DMS 273 (cell line): ENCODE data around the gene VTI1B.

Experiments
- DNase-seq: peaks from one replicate; lab custom pipeline; 2025; ENCODE audit not compliant: unreplicated experiment; lab: John Stamatoyannopoulos, UW

The VTI1B gene

DNA sequence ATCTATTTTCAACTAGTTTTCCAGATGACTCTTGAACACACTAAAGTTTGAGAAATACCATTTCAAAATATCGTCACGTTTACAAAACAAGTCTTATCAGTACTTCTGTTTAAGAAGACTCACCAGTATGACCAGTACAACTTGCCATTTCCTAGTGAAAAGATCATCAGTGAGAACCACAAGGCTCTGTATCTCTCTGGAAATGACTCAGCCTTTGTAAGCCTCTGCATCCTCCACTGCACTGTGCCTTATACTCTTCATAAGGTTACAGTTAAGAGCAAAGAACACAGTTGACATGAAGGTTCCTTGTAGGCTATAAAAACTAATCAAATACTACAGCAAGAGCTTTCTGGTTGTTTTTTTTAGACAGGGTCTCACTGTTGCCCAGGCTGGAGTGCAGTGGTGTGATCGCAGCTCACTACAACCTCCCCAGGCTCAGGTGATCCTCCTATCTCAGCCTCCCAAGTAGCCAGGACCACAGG is 5.7 kb upstream of the VTI1B start:
- DNase-seq: no peak

DNA sequence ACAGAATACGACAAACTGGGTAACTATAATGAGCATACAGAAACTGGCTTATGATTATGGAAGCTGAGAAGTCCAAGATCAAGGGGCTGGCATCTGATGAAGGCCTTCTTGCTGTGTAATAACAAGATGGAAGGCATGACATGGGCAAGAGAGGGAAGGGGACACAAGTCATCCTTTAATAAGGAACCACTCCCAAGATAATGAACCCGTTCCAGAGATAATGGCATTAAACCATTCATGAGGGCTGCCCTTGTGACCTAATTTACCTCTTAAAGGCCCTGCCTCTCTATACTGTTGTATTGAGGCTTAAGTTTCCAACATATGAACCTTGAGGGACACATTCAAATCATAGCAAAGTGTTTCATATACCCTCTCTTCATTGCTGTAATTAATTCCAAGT is 4.6 kb upstream of the VTI1B start:
- DNase-seq: no peak

DNA sequence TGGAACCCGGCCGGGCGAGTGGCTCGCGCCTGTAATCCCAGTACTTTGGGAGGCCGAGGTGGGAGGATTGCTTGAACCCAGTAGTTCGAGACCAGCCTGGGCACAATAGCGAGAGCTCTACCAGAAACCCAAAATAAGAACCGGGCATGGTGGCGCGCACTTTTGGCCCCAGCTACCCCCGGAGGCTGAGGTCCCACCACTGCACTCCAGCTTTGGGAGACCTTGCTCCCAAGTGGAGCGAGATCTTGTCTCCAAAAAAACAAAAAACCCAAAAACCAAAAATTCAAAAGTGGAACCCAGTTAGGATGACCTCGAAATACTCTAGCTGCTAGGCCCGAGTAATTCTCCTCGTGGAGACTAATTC is 769 bp upstream of the VTI1B start:
- DNase-seq: peak; percentile 35

DNA sequence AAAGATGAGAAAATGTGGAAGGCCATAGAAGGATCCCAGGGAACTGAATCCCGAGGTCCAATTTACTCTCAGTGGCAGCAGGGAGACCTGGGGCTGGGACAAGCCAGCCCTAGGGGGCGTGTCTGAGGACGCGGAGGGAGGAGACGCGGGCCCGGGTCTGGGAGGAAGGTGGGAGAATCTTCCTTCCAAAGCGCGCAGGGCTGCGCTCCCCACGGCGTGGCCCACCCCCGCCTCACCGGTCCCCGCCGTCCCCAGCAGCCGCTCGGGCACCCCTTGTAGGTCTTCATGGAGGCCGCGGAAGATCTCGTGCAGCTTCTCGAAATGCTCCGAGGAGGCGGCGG is 323 bp downstream of the VTI1B start:
- DNase-seq: peak; percentile 92

DNA sequence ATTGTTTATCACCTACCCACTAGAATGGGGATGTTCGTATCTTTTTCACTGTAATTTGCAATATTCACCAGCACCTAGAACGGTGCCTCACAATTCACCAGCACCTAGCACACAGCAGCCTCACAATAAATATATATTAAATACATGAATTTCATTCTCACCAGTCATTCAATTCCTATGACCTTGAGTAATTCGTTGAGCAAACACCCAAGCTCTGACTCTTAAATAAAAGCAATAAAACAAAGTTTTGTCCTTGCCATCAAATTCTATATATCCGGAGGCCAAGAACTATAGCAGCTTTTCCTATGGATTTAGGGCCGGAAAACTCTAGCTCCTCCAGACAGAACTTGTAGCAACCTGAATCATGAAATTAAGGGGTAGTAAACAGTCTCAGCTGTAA is 981 bp downstream of the VTI1B start:
- DNase-seq: no peak

DNA sequence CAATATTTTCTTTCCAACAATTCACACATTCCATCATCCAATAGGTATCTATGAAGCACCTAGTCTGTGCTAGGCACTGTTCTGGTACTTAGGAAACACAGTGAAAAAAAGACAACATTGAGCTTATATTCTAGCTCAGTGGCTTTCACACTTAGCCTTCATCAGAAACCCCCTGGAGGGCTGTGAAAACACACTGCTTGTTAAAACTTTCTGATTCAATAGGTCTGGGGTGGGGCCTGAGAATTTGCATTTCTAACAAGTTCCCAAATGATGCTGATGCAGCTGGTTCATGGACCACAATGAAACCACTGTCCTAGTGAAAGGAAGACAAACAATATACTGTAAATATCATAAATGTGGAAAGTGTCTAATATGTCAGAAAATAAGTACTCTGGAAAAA is 5.9 kb downstream of the VTI1B start:
- no peak for DNase-seq

DNA sequence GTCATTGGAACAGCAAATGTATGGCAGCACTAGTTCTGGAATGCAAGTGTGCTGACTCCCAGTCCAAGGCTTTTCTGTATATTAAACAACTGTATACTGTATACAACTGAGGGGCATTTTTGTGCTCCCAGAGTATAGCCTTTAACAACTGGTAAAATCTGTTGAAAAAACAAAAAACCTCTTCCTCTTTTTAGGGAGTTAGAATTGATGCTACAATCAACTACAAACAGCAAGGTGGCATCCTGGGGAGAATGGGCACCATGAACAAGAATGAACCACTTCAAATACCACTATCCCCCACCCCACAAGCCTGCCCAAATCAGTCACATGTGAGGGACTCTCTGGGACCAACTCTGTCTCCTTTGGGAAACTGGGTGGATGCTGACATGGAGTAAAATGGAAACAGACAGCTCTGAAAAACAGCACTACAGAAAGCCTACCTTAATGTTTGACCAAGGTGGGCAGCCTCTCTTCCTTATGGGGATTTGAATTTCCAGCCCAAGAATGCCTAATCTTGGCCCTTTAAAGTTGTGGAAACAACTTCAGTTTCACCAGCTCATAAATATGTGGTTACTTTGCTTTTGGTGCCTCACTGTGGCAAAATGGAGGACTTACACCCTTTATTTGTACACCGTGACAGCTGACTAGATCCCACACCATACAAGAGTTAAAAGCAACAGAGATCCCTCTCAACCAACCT is 7.5 kb downstream of the VTI1B start:
- DNase-seq: peak; percentile 73

DNA sequence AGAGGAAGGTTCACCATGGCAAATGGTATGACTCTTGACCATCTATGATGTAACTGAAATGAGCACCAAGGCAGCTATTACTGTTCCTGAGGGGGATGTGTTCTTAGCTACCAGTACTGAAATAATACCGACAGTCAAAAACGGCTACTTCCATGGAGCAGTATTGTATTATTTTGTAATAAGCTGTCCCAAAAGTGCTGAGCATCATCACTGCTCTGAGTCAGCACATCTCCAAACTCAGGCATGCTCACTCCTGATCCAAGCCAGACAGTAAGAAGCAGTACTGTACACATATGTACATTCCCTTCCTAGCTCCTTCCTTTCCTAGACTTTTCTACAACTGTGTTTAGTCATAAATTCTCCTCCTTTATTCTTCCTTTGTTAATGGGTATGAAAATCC is 8.6 kb downstream of the VTI1B start:
- DNase-seq: no peak

DNA sequence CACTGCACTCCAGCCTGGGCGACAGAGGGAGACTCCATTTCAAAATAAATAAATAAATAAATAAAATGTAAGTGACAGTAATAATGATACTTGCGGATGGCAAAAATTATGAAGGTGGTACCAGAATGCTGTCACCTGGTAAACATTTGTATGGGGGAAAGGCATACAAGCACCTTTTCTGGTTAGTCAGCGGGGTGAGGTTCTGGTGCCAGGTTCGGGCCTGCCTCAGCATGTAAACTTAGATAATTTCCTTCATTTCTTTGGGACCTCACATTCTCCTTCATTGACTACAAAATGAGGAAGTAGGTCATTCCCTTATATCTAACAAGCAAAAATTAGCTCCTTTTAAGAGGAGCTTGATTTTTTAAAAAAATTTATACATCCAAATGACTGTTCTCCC is 10.8 kb downstream of the VTI1B start:
- no peak for DNase-seq

DNA sequence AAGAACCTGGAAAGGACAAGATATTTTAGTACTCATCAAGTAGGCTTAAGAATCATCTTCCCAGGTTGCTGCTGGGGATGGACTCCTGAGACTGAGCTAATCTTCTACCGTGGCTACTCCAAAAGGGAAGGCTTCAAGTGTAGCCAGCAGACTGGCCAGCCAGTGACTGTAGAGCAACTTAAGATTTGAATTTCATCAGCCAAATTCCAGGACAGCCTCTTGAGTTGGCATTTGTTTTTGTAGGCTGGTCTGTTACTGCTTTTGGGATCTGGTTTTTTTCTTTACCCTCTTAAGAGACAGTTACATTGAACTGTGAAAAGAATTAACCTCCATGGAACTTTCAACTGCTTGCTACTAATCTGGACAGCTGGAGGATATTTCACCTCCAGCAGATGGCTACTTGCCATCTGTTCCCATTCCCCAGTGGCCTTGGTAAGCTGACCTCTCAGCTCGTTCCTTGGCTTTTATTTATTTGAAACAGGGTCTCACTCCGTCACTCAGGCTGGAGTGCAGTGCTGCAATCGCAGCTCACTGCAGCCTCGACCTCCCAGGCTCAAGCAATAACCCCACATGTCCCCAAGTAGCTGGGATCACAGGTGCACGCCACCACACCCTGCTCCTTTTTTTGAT is 20.7 kb downstream of the VTI1B start:
- DNase-seq: peak; percentile 67

DNA sequence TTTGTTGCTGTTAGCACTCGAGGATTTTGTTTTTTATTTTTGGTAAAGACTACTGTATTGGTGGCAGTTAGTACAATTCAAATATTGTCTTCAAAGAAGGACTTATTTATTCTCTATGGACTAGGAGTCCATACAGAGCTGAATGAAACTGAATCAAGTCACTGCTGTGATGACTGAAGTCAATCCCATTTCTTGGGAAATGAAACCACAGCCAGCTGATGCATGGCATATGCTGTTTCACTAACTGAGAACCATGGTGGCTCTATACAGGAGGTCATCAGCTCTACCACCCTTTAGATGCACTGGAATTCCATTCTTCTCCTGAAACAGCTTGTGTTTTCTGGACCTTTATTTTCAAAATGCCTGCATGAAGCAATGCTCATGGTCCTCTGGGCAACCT is 22.2 kb downstream of the VTI1B start:
- no peak for DNase-seq

DNA sequence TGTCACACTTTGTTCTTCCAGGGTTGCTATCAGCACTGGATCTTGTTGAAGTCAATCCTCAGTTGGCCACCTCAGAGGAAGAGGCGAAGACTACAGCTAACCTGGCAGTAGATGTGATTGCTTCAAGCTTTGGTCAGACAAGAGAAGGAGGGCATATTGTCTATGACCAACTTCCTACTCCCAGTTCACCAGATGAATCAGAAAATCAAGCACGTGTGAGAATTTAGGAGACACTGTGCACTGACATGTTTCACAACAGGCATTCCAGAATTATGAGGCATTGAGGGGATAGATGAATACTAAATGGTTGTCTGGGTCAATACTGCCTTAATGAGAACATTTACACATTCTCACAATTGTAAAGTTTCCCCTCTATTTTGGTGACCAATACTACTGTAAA is 23.7 kb downstream of the VTI1B start:
- DNase-seq: no peak

DNA sequence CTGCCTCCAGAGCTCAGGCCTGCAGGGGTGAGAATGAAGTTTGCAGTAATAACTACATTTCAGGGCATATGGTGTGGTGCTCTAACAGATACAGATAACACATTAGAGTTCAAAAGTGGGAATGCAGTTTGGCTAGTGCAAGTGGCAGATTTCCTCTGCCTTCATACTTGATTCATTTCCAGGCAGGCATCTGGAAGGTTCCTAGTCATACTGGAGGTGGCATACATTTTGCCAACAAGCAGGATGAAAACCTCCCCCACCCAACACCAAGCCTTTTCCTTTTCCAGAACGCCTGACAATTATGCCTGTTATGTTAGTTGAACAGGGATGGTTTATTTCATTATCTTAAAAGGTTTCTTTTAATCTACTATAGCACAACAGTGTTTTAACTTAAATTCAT is 24.3 kb downstream of the VTI1B start:
- peak; percentile 16 for DNase-seq

DNA sequence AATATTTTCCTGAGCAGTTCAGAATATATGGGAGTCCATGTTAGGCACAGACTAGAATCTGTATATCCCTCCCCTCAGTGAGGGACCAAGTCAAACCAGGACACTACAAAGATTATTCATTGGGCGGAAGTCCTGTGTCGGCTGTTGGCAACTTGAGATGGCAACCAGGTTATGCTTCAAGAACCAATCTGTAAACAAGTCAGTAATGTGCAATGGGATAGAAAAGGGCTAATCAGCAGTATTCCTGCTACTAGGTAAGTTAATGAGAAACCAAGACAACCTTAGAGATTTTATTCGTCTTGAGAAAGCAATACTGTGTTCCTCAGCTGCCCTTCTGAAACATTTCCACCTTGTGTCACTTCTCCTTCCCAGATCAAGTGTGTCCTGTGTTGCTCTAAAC is 28.3 kb downstream of the VTI1B start:
- no peak for DNase-seq

DNA sequence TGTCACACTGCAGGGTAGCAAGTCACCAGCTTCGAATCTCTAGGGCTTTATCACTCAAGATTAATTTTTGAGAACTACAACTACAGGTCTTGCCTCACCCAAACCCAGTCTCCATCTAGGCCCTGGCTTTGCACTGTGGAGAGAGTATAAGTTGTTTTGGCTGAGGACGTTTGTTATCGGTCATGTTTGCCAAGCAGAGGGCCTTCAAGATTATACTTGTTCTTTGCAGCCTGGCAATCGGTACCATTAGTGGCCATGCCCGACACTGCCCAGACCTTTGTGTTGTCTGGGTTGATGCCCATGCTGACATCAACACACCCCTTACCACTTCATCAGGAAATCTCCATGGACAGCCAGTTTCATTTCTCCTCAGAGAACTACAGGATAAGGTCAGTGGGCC is 29.0 kb downstream of the VTI1B start:
- DNase-seq: no peak

DNA sequence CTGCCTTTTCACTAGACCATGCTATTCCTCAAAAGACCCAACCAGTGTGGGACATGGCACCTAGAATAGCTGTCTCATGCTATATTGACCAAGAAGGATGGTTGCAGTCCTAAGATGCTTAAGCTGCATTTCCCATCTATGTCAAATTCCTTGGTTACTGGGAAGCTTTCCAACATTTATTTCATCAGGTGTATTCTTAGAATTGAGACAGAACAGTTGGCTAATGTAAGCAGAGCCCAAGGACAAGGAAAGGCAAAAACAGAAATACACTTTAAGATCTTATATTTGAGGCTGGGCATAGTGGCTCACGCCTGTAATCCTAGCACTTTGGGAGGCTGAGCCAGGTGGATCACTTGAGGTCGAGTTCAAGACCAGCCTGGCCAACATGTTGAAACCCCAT is 30.0 kb downstream of the VTI1B start:
- no peak for DNase-seq

DNA sequence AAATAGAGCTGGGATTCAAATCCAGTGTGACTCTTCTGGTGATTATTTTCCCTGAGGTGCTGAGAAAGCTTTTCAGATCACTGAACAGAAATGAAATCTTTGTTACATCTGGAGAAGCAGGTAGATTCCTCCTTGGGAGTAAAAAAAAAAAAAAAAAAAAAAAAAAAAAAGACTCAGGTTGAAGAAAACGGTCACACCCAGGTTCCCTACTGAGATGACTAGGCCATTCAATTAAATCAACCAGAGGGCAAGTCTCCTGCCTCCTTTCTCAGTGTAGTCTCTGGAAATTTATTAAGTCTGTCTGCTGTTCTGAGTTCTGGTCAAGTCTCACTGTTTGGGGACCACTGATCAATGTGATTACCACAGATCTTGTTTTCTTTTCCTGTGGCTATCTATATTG is 30.7 kb downstream of the VTI1B start:
- DNase-seq: no peak

DNA sequence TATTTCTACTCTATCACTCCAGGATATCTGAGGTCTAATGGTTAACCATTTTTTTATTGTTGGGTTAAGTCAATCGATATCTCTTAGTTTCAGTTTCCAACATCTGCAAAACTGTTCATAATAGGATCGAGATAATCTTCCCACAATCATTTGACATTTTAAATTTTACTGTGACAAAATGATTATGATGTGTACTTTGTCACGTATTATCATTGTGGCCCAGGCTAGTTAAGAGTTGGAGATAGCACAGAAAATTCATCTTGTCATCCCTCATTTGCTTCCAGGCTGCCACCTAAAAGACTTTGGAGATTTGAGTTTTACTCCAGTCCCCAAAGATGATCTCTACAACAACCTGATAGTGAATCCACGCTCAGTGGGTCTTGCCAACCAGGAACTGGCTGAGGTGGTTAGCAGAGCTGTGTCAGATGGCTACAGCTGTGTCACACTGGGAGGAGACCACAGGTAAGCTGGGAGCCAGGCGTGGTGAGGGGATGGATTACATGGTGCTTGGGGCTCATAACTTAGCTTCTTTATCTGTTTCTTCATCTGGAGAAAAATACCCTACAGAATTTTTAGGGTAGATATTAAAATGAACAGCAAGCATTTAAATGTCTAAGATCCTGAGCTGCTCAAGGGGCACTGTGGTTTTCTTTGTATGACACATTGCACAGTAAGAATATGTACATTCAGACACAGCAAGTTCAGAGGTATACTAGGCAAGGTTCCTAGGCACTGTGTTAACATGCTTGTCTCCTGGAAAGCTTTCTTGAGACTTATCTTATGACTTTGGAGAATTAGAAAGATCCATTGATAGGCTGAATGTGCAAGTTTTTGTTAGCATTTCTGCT is 32.3 kb downstream of the VTI1B start:
- no peak for DNase-seq

DNA sequence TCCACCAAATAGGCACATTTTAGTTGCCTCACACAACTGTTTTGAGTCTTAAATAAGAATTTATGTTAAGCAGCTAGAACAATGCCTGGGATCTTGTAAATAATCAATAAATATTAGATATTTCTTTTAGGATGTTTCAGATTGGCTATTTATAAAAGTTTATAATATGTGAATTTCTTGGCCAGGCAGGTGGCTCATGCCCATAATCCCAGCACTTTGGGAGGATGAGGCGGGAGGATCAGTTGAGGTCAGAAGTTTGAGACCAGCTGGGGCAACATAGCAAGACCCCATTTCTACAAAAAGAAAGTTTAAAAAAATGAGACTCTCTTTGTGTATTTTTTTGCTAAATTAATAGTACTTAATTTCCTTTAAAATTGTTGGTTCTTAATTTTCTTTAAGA is 33.0 kb downstream of the VTI1B start:
- no peak for DNase-seq

DNA sequence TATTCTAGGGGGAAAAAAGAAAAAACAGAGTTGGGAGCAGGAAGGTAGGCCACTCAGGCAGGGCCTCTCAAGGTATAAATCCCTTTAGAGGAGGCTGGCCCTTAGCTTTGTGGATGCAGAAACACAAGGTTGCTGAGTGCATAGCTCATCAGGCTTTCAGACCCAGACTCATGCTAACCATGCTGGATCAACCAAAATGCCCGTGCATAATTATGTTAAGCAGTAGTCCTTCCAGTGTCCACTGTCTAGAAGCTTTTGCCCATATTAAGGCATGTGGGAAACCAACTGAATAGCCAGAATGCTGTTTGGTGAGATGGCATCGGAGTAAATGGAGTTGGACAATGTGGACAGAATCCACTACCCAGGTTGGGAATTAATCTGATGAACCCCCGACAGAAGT is 35.8 kb downstream of the VTI1B start:
- DNase-seq: no peak

DNA sequence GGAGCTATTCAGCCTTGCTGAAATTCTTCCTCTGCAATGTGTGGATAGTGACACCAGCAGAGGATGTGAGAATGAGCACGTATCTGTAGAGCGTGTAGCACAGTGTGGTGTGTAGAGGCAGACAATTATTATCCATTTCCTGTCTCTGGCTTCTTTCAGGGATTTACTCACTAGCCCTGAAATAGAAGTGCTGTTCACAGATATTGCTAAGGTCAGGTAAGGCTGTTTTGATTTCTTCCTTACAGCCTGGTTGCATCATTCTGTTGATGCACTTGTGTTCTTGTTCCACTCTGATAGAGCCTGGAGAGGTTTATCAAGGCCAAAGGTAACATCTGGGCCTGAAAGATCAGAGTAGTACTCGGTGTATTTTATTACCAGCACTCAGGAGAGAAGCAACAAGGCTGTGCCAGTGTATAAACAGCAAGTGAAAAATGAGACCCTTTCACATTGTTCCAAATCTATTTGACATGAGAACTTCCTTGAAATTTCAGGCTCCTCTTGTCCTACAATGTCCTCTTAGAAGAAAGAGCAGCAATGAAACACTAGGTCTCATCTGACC is 38.0 kb downstream of the VTI1B start:
- peak; percentile 32 for DNase-seq
